HG02884 (cell line): ENCODE measurements around the gene ISG20L2.
"Not testable (repeated sequence)": the region's sequence is repeated elsewhere in the genome, so short reads cannot be mapped to it uniquely, and the experiment has no call there.

Source experiments
- ATAC-seq: cut with Tn5 transposase; IDR thresholded peaks from one replicate; pipeline ENCODE4 v1.9.1; 2021; ENCODE audit warnings: mild to moderate bottlenecking, moderate library complexity; ENCODE audit not compliant: unreplicated experiment

ISG20L2 gene, protein sequence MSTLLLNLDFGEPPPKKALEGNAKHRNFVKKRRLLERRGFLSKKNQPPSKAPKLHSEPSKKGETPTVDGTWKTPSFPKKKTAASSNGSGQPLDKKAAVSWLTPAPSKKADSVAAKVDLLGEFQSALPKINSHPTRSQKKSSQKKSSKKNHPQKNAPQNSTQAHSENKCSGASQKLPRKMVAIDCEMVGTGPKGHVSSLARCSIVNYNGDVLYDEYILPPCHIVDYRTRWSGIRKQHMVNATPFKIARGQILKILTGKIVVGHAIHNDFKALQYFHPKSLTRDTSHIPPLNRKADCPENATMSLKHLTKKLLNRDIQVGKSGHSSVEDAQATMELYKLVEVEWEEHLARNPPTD

DNA sequence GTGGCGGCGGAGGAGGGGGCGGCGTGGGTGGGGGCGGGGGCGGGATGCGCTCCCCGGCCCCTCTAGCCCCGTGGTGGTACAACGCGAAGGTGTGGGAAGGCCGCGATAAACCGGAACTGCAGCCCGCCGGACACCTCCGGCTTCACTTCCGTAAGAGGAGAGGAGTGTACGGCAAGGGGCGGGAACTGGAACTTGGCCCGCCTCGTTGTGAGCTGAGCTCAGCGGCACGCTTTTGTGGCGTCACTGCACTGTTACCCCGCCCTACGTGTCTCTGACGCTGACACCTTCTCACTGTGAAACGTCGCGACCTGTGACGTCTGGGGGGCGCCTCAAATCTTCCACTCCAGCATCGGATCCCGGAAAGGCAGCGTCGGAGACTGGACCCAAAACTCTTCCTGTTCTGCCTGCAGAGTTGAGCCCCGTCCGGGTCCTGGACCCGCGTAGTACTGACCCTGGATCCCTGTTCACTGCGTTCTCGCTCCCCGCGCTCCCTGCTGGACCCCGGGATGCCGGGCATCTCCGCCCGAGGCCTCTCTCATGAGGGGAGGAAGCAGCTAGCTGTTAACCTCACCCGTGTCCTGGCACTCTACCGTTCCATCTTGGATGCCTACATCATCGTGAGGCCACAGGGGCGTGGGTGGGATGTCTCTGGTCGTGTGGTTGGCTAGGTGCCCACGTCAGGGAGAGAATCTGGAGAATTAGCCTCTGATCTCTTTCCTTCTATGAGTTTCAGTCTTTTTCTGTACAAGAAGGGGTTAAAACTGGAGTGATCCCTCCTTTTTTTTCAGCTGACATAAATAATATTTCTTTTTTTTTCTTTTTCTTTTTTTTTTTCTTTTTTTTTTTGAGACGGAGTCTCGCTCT, at the start of gene ISG20L2:
Gene ISG20L2 (minus strand): TSS at position 168 of the 864 bp plus-strand sequence. CDS start 1,114 bp downstream, outside the sequence.
- ATAC-seq, result peak; percentile 85

GRCh38 chr1:156777573-156777972, 49.0 kb upstream of the ISG20L2 start:
- no peak for ATAC-seq

DNA sequence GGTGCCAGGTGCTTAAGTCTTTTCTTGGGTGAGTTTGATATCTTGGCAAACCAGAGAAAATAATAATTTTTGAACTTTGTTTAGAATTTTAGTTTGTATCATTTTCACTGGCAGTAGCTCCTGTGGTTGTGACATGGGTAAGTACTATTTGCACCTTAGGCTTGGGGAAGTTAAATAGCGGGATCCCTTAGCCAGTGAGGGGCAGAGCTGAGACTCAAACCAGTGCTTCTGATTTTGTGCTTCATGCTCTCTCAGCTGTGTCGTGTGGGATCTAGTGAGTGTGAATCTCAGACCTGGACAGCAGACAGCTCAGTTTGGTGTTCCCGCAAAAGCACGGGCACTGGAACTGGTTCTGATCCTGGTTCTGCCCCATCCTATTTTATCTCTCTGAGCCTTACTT, 48.4 kb upstream of the ISG20L2 start:
- no peak for ATAC-seq

DNA sequence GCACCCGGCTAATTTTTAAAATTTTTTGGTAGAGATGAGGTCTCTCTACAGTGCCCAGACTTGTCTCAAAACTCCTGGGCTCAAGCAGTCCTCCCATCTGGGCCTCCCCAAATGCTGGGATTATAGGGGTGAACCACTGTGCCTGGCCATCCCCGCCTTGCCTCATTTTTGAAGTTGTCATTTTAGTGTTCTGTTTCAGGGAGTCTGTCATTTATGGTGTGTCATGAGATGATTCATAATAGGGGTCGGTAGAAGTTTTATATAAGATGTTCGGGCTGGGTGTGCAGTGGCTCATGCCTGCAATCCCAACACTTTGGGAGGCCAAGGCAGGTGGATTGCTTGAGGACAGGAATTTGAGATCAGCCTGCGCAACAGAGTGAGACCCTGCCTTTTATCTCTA, 47.2 kb upstream of the ISG20L2 start:
- ATAC-seq, result no peak

GRCh38 chr1:156773607-156774006, 45.0 kb upstream of the ISG20L2 start:
- ATAC-seq, result no peak

DNA sequence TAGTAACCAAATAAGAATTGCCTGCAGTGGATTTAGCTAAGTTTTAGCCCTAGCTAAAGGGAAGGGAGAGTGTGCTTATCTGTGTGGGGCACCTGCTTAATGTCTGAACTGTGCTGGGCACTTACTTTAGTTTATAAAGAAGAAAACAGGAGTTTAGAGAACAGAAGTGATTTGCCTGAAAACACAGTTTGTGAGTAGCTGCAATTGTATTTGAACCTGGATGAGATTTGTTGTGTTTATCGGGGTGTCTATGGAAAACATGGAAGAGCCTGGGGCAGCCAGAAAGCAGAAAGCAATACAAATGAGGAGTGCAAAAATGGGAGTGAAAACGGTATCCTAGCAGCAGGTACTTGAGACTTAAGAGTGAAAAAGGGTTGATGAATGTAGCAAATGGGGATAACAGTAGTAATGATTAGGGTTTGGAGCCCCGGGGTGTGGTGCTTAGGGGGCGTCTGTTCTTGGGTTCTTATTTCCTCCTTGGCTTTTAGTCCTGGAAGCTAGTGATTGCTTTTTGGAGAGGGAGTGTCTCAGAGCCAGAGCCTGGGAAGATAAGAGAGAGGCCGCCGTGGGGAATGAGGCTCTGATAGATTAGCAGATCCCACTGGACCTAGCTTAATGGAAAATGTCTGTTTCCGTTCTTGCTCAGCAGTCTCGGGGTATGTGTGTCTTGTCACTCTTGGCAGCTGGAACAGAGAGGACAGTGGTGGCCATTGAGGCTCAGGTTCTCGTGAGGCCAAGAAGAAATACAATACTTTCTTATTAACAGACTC, 44.3 kb upstream of the ISG20L2 start:
- ATAC-seq, result no peak

- no peak for ATAC-seq
Observed at GRCh38 chr1:156772222-156772621, 43.7 kb upstream of the ISG20L2 start.

DNA sequence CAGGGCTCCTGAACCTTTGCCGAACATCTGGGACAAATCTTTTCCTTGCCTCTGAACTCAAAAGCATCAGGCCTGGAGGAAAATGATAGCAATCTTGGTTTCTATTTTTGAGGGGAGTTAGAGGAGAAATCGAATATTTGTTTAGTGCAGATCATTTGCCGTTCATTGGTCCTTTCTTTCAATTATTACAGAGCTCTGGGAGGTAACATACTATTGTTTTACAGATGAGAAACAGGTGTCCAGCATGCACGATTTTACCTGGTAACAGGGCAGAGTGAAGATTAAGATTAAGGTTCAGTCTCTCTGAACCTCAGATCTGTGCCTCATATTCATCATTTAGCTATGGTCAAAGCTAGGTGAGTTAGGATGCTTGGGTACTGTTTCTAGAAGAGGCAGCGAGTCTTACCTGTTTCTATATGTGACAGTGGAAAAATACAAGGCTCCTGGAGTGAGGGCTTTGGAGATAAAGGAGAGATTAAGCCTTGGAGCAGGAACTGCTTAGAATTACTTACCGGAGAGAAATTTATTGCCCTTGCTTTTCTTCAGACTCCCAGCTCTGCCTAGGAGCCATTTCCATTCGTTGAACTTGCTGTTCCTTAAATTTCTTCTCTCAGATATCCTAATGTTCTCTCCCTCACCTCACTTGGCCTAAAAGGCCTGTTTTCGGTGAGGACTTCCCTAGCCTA, 40.2 kb upstream of the ISG20L2 start:
- no peak for ATAC-seq

DNA sequence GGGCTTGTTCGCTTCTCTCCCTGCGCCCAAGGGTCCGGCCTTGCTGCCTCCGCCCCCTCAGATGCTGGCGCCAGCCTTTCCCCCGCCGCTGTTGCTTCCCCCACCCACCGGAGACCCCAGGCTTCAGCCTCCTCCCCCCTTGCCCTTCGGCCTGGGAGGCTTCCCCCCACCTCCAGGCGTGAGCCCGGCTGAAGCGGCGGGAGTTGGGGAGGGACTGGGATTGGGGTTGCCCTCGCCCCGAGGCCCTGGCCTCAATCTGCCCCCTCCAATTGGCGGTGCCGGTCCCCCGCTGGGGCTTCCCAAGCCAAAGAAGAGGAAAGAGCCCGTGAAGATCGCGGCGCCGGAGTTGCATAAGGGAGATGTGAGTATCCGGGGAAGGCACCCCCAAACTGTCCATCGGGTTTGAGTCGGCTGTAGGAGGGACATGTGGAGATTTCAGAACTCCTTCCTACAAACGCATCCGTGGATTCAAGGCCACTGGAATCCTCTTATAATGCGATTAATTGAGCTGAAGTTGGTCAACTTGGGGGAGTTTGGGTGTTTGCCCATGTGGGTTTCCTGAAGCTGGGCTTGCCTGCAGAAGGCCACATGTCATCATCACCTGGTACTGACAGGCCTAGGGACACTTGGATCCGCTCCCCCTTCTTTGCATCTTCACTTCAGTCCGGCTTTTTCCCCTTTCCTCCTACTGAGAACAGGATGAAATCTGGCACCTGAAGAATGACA, 39.5 kb upstream of the ISG20L2 start:
- ATAC-seq, result peak; percentile 1

- ATAC-seq, result peak; percentile 86
Observed at GRCh38 chr1:156767101-156767878, 38.7 kb upstream of the ISG20L2 start, which contains the start of gene PRCC. TSS of gene PRCC (plus strand) at chr1:156767535. CDS start at chr1:156767772, 237 bp downstream.

DNA sequence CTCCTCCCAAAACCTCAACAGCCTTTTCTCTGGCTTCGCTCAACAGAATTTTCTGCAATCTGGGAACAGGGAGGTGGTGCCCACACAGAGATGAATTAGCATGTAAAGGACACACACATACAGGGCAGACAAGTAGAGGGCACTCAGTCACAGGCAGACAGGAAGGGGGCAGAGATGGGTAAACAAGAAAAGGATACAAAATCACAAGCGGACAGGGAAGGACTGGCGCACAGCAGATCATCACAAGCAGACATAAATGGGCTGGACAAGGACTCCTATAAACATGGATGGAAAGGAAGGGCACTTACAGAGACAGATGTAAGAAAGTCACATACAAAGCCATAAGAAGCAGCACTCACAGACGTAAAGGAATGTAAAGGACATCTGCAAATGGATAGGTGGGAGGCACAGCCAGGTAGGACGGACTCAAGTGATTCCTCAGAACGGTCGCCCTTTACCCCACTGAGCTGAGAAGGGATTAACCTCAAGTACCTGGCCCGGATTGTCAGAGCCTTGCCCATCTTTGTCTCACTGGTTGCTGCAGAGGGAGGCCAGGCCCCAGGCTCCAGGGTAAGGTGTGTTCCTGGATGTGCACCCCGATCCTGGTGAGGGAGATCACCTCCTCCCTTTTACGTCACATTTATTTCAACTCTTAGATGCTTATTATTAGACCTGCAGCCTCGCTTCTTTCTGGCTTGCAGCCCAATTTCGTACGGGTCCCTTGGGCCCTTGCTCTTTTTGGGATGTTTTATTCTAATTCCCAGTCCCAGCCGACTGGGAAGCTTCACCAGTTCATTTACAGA, 37.9 kb upstream of the ISG20L2 start:
- ATAC-seq, result peak; percentile 9

DNA sequence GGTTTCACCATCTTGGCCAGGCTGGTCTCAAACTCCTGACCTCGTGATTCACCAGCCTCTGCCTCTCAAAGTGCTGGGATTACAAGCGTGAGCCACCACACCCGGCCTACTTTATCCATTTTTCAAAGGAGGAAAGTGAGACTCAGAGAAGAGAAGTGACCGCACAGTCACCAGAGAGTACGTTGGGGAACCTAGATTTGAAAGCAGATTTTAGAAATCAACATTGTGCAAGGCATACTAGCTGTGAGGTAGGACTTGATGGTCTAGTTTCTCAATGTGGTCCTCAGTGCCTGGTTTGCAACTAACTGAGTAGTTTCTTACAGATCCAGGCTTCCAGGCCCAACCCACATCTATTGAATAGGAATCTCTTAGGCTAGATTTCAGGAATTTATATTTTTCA, 37.1 kb upstream of the ISG20L2 start:
- no peak for ATAC-seq

- not testable (repeated sequence) for ATAC-seq
Observed at GRCh38 chr1:156765136-156765535, 36.6 kb upstream of the ISG20L2 start.

DNA sequence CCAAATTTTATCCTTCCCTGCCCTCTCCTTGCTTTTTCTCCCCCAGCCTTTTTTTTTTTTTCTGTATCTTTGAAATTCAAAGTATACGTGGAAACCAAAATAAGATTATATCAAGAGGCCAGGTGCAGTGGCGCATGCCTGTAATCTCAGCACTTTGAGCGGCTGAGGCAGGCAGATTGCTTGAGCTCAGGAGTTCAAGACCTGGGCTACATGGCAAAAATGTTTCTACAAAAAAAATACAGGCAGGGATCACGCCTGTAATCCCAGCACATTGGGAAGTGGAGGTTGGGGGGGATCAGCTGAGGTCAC, 32.2 kb upstream of the ISG20L2 start:
- no peak for ATAC-seq

GRCh38 chr1:156760092-156760795, 31.7 kb upstream of the ISG20L2 start:
- no peak for ATAC-seq

DNA sequence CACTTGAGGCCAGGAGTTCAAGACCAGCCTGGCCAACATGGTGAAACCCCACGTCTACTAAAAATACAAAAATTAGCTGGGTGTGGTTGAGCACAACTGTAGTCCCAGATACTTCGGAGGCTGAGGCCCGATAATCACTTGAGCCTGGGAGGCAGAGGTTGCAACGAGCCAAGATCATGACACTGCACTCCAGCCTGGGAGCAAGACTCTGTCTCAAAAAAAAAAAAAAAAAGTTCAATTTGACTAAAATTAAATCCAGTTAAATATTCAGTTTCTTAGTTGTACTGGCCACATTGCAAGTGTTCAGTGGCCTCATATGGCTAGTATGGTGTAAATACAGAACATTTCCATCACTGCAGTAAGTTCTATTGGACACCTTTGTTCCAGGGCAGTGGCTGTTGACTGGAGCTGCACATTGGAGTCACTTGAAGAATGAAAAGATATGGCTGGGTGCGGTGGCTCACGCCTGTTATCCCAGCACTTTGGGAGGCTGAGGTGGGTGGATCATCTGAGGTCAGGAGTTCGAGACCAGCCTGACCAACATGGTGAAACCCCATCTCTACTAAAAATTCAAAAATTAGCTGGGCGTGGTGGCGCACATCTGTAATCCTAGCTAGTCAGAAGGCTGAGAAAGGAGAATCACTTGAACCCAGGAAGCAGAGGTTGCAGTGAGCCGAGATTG, 29.1 kb upstream of the ISG20L2 start:
- ATAC-seq, result not testable (repeated sequence)

DNA sequence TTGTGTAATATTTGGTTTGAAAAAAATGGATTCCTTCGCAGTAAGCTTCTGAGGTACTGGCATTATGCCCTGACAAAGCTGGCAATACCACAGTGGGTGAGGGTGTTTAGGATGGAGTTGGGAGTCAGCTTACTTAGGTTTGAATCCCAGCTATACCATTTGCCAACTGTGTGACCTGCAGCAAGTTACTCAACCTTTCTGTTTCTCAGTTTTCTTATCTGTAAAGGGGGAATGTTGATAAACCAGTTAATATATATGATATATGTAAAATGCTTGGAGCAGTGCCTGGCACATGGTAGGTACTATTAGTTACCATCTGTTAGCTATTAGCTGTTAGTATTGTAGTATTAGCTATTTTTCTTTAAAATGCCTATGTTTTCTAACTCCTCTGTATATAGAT, 27.8 kb upstream of the ISG20L2 start:
- ATAC-seq, result no peak
